Brain microvascular endothelial cell (primary cell): ENCODE results near the gene ARHGAP22.
A peak's percentile ranks its signal among the peaks of the same experiment; 100 is the strongest.

Source experiments
- DNase-seq: peaks from one replicate; pipeline ENCODE4 v3.0.0-alpha.2; 2020
- H3K27ac ChIP-seq: fragments of 250-450 bp; sonication (Bioruptor Pico); 2 replicates; pipeline ENCODE4 v1.5.1; 2020; ENCODE audit warnings: mild to moderate bottlenecking, moderate library complexity
- H3K27me3 ChIP-seq: fragments of 250-450 bp; sonication (Bioruptor Pico); replicated peaks from 2 replicates; pipeline ENCODE4 v1.5.1; 2020; ENCODE audit warnings: mild to moderate bottlenecking
- H3K36me3 ChIP-seq: fragments of 250-450 bp; sonication (Bioruptor Pico); replicated peaks from 2 replicates; pipeline ENCODE4 v1.5.1; 2020; ENCODE audit warnings: mild to moderate bottlenecking
- H3K4me3 ChIP-seq: 2 replicates; pipeline ENCODE4 v1.5.1; 2011; ENCODE audit warnings: low read depth, mild to moderate bottlenecking, control low read depth, low read length, moderate library complexity
- CTCF ChIP-seq: IDR thresholded peaks from 2 replicates; pipeline ENCODE4 v1.5.1; 2011; ENCODE audit warnings: low read depth, mild to moderate bottlenecking, moderate library complexity, low read length, control low read depth, inconsistent platforms; ENCODE audit errors: missing control alignments
- in situ Hi-C: cut with HindIII; loops from 2 replicates; pipeline ENCODE4 v1.10.0; 2017; ENCODE audit warnings: low sequenced_read_pairs, low pct_ligation_motif_present

The ARHGAP22 gene

GRCh38 chr10:48607356-48608278, 2.7 kb upstream of the ARHGAP22 start:
- DNase-seq = no peak
- TF ChIP-seq CTCF = no peak
- Histone ChIP-seq H3K27me3 (no peaks in the 10 kb centered on the region), H3K4me3 (peak overlapping the region; percentile 12), H3K36me3 (no peaks in the 10 kb centered on the region), H3K27ac (peak overlapping the region; percentile 78)
- in situ Hi-C loops = no loop called here

GRCh38 chr10:48606530-48607355, 1.9 kb upstream of the ARHGAP22 start:
- in situ Hi-C loops = no loop called here
- no peaks in the 10 kb centered on the region for H3K27me3 ChIP-seq
- DNase-seq = peak; percentile 94
- TF ChIP-seq CTCF = no peak
- peak overlapping the region; percentile 12 for H3K4me3 ChIP-seq
- H3K36me3 ChIP-seq = no peaks in the 10 kb centered on the region
- peak overlapping the region; percentile 78 for H3K27ac ChIP-seq

GRCh38 chr10:48605786-48606529, 1.1 kb upstream of the ARHGAP22 start:
- Histone ChIP-seq H3K27me3 (no peaks in the 10 kb centered on the region), H3K36me3 (no peaks in the 10 kb centered on the region), H3K27ac (peak overlapping the region; percentile 78), H3K4me3 (peak overlapping the region; percentile 5)
- no peak for DNase-seq
- TF ChIP-seq CTCF = no peak
- in situ Hi-C loops = no loop called here

- no peaks in the 10 kb centered on the region for H3K27me3 ChIP-seq
- no peaks in the 10 kb centered on the region for H3K36me3 ChIP-seq
- no peak for TF ChIP-seq CTCF
- H3K4me3 ChIP-seq = peak overlapping the region; percentile 89
- no peak for DNase-seq
- H3K27ac ChIP-seq = peak overlapping the region; percentile 32
- in situ Hi-C loops = no loop called here
Observed at GRCh38 chr10:48604039-48604990, 558 bp downstream of the ARHGAP22 start.

GRCh38 chr10:48603421-48604038, 1.3 kb downstream of the ARHGAP22 start:
- in situ Hi-C loops = no loop called here
- no peak for DNase-seq
- Histone ChIP-seq H3K36me3 (no peaks in the 10 kb centered on the region), H3K27ac (no peak overlapping the region), H3K27me3 (no peaks in the 10 kb centered on the region), H3K4me3 (peak overlapping the region; percentile 89)
- TF ChIP-seq CTCF = no peak
